Measurements from ENCODE around the gene BRMS1. TPM values are rescaled to one million over a fixed set of nuclear protein-coding genes. Genes with fewer than 3 reads are reported as not detected.
"Not testable (repeated sequence)": the region's sequence is repeated elsewhere in the genome, so short reads cannot be mapped to it uniquely, and the experiment has no call there.

Gene BRMS1
- total and polyA plus RNA-seq, 2 donors, result 43.1 to 63.0 TPM

DNA sequence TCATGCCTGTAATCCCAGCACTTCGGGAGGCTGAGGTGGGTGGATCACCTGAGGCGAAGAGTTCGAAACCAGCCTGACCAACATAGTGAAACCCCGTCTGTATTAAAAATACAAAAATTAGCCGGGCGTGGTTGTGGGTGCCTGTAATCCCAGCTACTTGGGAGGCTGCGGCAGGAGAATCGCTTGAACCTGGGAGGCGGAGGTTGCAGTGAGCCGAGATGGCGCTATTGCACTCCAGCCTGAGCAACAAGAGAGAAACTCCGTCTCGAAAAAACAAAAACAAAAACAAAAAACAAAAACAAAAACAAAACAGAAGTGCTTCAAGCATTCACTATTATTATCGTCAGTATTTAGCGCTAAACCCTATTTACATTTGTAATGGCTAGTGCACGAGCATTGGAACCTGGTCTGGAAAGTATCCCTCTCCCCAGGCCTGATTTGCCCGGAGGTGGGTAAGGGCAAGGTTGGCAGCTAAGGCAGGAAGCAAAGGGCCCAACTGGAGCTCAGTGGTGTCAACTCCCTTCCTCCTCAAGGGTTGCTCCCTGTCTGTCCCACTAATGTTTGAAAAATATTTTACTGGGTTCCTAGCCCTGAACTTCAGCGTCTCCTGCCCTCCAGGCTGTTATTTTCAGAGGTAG lies 34.0 kb downstream of the BRMS1 start:
- 95% methylated on average over 18 of the region's 18 CpGs for WGBS
- not testable (repeated sequence) for DNase-seq (ENCODE audit: low read depth in 6 of 9, low spot score in 9 of 9); H3K27ac ChIP-seq (ENCODE audit: low read depth in 1 of 2, low read length in 1 of 2); H3K4me3 ChIP-seq (ENCODE audit: low read length in 2 of 2); H3K9me3 ChIP-seq (ENCODE audit: control insufficient read depth in 2 of 2, insufficient read depth in 1 of 2, low read length in 1 of 2); H3K36me3 ChIP-seq (ENCODE audit: control insufficient read depth in 2 of 2, insufficient read depth in 2 of 2, low read length in 1 of 2); H3K27me3 ChIP-seq (ENCODE audit: control insufficient read depth in 2 of 2, insufficient read depth in 1 of 2, low read length in 1 of 2)
- H3K4me1 ChIP-seq (ENCODE audit: control insufficient read depth in 2 of 2, insufficient read depth in 2 of 2, low read length in 2 of 2), result peaks cover 16 to 47% of the 10 kb centered on the region in 2 donors

DNA sequence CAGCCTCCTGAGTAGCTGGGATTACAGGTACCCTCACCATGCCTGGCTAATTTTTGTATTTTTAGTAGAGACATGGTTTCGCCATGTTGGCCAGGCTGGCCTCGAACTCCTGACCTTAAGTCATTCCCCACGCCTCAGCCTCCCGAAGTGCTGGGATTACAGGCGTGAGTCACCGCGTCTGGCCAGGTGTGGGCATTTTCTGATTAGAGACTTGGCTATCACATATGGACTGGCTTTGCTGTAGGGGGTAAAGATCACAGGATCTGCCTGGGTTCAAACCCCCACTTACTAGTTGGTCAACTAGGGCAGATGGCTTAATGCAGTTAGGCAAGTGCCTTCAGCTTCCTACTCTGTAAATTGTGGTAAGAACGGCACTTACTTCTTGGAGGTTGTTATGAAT lies 34.6 kb downstream of the BRMS1 start:
- peaks cover 16 to 41% of the 10 kb centered on the region in 2 donors for H3K4me1 ChIP-seq (ENCODE audit: control insufficient read depth in 2 of 2, insufficient read depth in 2 of 2, low read length in 2 of 2)
- no peak for DNase-seq (ENCODE audit: low read depth in 6 of 9, low spot score in 9 of 9)
- peaks cover 0 to 5% of the 10 kb centered on the region in 2 donors for H3K27me3 ChIP-seq (ENCODE audit: control insufficient read depth in 2 of 2, insufficient read depth in 1 of 2, low read length in 1 of 2)
- 95% methylated on average over 8 of the region's 8 CpGs for WGBS
- H3K4me3 ChIP-seq (ENCODE audit: low read length in 2 of 2), result no peak overlapping the region
- H3K9me3 ChIP-seq (ENCODE audit: control insufficient read depth in 2 of 2, insufficient read depth in 1 of 2, low read length in 1 of 2), result peaks cover 0 to 3% of the 10 kb centered on the region in 2 donors
- no peaks in the 10 kb centered on the region for H3K36me3 ChIP-seq (ENCODE audit: control insufficient read depth in 2 of 2, insufficient read depth in 2 of 2, low read length in 1 of 2)
- no peak overlapping the region for H3K27ac ChIP-seq (ENCODE audit: low read depth in 1 of 2, low read length in 1 of 2)

DNA sequence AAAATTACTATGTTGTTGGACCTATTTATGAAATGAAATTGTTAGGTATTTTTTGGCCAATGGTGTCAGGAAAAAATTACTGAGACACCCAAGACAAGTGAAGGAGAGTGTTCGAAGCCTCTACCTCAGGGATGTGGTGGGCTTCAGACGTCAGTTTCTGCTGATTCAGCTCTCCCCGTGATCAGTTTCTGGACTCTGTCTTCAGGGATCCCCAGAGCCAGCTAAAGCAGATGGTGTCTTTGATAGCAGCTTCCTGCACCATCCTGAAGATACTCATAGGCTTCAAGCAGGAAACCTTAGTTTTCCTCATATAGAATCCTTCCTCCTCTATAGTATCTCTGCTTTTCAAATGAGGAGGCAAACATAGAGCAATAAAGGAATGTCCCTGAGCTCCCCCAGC lies 35.4 kb downstream of the BRMS1 start:
- no peak overlapping the region for H3K27ac ChIP-seq (ENCODE audit: low read depth in 1 of 2, low read length in 1 of 2)
- 67% methylated on average over 3 of the region's 3 CpGs for WGBS
- H3K36me3 ChIP-seq (ENCODE audit: control insufficient read depth in 2 of 2, insufficient read depth in 2 of 2, low read length in 1 of 2), result no peaks in the 10 kb centered on the region
- H3K4me1 ChIP-seq (ENCODE audit: control insufficient read depth in 2 of 2, insufficient read depth in 2 of 2, low read length in 2 of 2), result peaks cover 16 to 33% of the 10 kb centered on the region in 2 donors
- H3K4me3 ChIP-seq (ENCODE audit: low read length in 2 of 2), result no peak overlapping the region
- DNase-seq (ENCODE audit: low read depth in 6 of 9, low spot score in 9 of 9), result no peak
- peaks cover 0 to 9% of the 10 kb centered on the region in 2 donors for H3K27me3 ChIP-seq (ENCODE audit: control insufficient read depth in 2 of 2, insufficient read depth in 1 of 2, low read length in 1 of 2)
- H3K9me3 ChIP-seq (ENCODE audit: control insufficient read depth in 2 of 2, insufficient read depth in 1 of 2, low read length in 1 of 2), result peaks cover 0 to 3% of the 10 kb centered on the region in 2 donors

DNA sequence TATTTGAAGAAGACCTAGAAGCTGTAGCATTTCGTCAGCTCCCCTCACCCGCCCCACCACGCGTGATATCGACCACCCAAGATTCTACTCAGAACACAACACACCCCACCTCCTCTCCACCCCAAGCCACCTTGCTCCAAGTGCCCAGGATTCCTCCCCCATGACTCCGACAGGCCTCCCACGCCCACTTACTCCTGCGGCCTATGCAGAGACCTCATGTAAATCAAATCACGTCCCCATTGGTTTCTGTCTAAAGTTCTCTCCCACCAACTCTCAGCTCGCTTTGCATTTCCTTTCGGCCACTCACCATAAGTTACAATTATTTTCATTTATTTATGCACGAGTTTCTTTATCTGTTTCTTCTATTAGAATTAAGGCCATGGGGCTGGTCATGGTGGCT lies 42.2 kb downstream of the BRMS1 start:
- no peaks in the 10 kb centered on the region for H3K9me3 ChIP-seq (ENCODE audit: control insufficient read depth in 2 of 2, insufficient read depth in 1 of 2, low read length in 1 of 2)
- DNase-seq (ENCODE audit: low read depth in 6 of 9, low spot score in 9 of 9), result no peak
- H3K27me3 ChIP-seq (ENCODE audit: control insufficient read depth in 2 of 2, insufficient read depth in 1 of 2, low read length in 1 of 2), result peaks cover 0 to 10% of the 10 kb centered on the region in 2 donors
- no peaks in the 10 kb centered on the region for H3K4me1 ChIP-seq (ENCODE audit: control insufficient read depth in 2 of 2, insufficient read depth in 2 of 2, low read length in 2 of 2)
- 95% methylated on average over 12 of the region's 12 CpGs for WGBS
- no peak overlapping the region for H3K4me3 ChIP-seq (ENCODE audit: low read length in 2 of 2)
- no peaks in the 10 kb centered on the region for H3K36me3 ChIP-seq (ENCODE audit: control insufficient read depth in 2 of 2, insufficient read depth in 2 of 2, low read length in 1 of 2)
- no peak overlapping the region for H3K27ac ChIP-seq (ENCODE audit: low read depth in 1 of 2, low read length in 1 of 2)

- Histone ChIP-seq H3K27ac (ENCODE audit: low read depth in 1 of 2, low read length in 1 of 2) (no peak overlapping the region), H3K4me1 (ENCODE audit: control insufficient read depth in 2 of 2, insufficient read depth in 2 of 2, low read length in 2 of 2) (no peaks in the 10 kb centered on the region), H3K4me3 (ENCODE audit: low read length in 2 of 2) (no peak overlapping the region), H3K36me3 (ENCODE audit: control insufficient read depth in 2 of 2, insufficient read depth in 2 of 2, low read length in 1 of 2) (no peaks in the 10 kb centered on the region), H3K9me3 (ENCODE audit: control insufficient read depth in 2 of 2, insufficient read depth in 1 of 2, low read length in 1 of 2) (no peaks in the 10 kb centered on the region), H3K27me3 (ENCODE audit: control insufficient read depth in 2 of 2, insufficient read depth in 1 of 2, low read length in 1 of 2) (peaks cover 8 to 34% of the 10 kb centered on the region in 2 donors)
- 92% methylated on average over 3 of the region's 3 CpGs for WGBS
- DNase-seq (ENCODE audit: low read depth in 6 of 9, low spot score in 9 of 9), result no peak
Measured at GRCh38 chr11:66299186-66299585, 45.7 kb downstream of the BRMS1 start.

- Histone ChIP-seq H3K36me3 (ENCODE audit: control insufficient read depth in 2 of 2, insufficient read depth in 2 of 2, low read length in 1 of 2) (no peaks in the 10 kb centered on the region), H3K4me3 (ENCODE audit: low read length in 2 of 2) (no peak overlapping the region), H3K4me1 (ENCODE audit: control insufficient read depth in 2 of 2, insufficient read depth in 2 of 2, low read length in 2 of 2) (no peaks in the 10 kb centered on the region), H3K27me3 (ENCODE audit: control insufficient read depth in 2 of 2, insufficient read depth in 1 of 2, low read length in 1 of 2) (peaks cover 22 to 49% of the 10 kb centered on the region in 2 donors), H3K27ac (ENCODE audit: low read depth in 1 of 2, low read length in 1 of 2) (no peak overlapping the region), H3K9me3 (ENCODE audit: control insufficient read depth in 2 of 2, insufficient read depth in 1 of 2, low read length in 1 of 2) (no peaks in the 10 kb centered on the region)
- 77% methylated on average over 8 of the region's 8 CpGs for WGBS
- no peak for DNase-seq (ENCODE audit: low read depth in 6 of 9, low spot score in 9 of 9)
Measured at GRCh38 chr11:66297610-66298009, 47.3 kb downstream of the BRMS1 start.

DNA sequence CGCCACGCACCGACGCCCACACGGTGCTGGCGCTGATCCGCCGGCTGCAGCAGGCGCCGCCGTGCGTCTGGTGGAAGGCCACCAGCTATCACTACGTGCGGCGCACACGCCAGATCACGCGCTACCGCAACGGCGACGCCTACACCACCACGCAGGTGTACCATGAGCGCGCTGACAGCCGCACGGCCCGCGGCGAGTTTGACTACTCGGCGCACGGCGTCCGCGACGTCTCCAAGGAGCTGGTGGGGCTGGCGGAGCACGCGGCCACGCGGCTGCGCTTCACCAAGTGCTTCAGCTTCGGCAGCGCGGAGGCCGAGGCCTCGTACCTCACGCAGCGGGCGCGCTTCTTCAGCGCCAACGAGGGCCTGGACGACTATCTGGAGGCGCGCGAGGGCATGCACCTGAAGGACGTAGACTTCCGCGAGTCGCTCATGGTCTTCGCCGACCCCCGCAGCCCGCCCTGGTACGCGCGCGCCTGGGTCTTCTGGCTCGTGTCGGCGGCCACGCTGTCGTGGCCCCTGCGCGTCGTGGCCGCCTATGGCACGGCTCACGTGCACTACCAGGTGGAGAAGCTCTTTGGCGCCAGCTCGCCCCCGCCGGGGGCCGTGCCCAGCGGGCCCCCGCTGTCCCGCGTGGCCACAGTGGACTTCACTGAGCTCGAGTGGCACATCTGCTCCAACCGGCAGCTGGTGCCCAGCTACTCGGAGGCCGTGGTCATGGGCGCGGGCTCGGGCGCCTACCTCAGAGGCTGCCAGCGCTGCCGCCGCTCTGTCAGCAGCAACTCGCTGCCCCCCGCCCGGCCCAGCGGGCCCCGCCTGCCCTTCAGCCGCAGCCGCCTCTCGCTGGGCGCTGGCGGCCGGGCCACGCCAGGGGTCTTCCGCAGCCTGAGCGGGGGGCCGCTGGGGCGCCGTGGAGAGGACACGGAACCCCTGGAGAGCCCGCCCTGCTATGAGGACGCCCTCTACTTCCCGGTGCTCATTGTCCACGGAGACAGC lies 50.0 kb downstream of the BRMS1 start:
- no peaks in the 10 kb centered on the region for H3K36me3 ChIP-seq (ENCODE audit: control insufficient read depth in 2 of 2, insufficient read depth in 2 of 2, low read length in 1 of 2)
- peaks cover 43 to 76% of the 10 kb centered on the region in 2 donors for H3K27me3 ChIP-seq (ENCODE audit: control insufficient read depth in 2 of 2, insufficient read depth in 1 of 2, low read length in 1 of 2)
- peaks cover 0 to 3% of the 10 kb centered on the region in 2 donors for H3K9me3 ChIP-seq (ENCODE audit: control insufficient read depth in 2 of 2, insufficient read depth in 1 of 2, low read length in 1 of 2)
- H3K27ac ChIP-seq (ENCODE audit: low read depth in 1 of 2, low read length in 1 of 2), result no peak overlapping the region
- no peak for DNase-seq (ENCODE audit: low read depth in 6 of 9, low spot score in 9 of 9)
- 90% methylated on average over 123 of the region's 123 CpGs for WGBS
- H3K4me3 ChIP-seq (ENCODE audit: low read length in 2 of 2), result no peak overlapping the region
- H3K4me1 ChIP-seq (ENCODE audit: control insufficient read depth in 2 of 2, insufficient read depth in 2 of 2, low read length in 2 of 2), result peaks cover 9 to 14% of the 10 kb centered on the region in 2 donors

DNA sequence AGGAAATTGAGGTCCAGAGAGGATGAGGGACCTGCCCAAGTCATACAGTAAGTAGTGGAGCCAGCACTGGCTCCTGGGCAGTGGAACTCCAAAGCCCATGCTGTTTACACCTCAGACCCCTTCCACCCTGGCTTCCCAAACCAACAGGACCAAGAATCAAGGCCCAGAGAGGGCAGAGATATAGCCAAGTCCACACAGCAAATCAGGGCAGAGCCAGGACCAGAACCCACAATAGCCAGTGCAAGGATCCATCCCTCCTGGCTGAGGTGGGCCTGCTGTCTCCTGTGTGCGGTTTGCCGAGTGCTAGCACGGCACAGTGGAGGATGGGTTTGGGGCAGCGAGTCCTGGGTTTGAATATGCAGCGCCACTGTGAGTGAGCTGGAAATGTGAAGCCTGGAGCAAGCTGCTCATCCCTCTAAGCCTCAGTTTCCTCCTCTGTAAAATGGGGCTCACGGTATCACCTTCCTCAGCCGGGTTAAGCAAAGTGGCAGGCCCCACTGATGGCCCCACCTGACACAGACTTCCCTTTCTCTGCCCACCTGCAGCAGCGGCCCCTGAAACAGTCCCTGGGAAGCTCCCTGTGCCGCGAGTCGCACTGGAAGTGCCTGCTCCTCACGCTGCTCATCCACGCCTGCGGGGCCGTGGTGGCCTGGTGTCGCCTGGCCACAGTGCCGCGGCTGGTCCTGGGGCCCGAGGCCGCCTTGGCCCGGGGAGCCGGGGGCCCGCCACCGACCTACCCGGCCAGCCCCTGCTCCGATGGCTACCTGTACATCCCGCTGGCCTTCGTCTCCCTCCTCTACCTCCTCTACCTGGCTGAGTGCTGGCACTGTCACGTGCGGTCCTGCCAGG lies 50.9 kb downstream of the BRMS1 start:
- no peaks in the 10 kb centered on the region for H3K36me3 ChIP-seq (ENCODE audit: control insufficient read depth in 2 of 2, insufficient read depth in 2 of 2, low read length in 1 of 2)
- peaks cover 14 to 22% of the 10 kb centered on the region in 2 donors for H3K4me1 ChIP-seq (ENCODE audit: control insufficient read depth in 2 of 2, insufficient read depth in 2 of 2, low read length in 2 of 2)
- no peak overlapping the region for H3K27ac ChIP-seq (ENCODE audit: low read depth in 1 of 2, low read length in 1 of 2)
- H3K4me3 ChIP-seq (ENCODE audit: low read length in 2 of 2), result no peak overlapping the region
- peaks cover 43 to 81% of the 10 kb centered on the region in 2 donors for H3K27me3 ChIP-seq (ENCODE audit: control insufficient read depth in 2 of 2, insufficient read depth in 1 of 2, low read length in 1 of 2)
- 87% methylated on average over 30 of the region's 30 CpGs for WGBS
- DNase-seq (ENCODE audit: low read depth in 6 of 9, low spot score in 9 of 9), result no peak
- peaks cover 0 to 7% of the 10 kb centered on the region in 2 donors for H3K9me3 ChIP-seq (ENCODE audit: control insufficient read depth in 2 of 2, insufficient read depth in 1 of 2, low read length in 1 of 2)
